ENCODE results near the gene LYZ. TPM values are rescaled to one million over a fixed set of nuclear protein-coding genes. Genes with fewer than 3 reads are reported as not detected.

Gene LYZ
- total RNA-seq, 1 experiment from 2014 or later: not detected

- TF ChIP-seq CTCF (conservative IDR thresholded peaks at IDR 0.05): no peak
- H3K27me3 ChIP-seq (ENCODE audit: insufficient read depth, low read length): no peaks in the 10 kb centered on the region
- no peak overlapping the region for H2BK20ac ChIP-seq (ENCODE audit: low read depth, low read length, poor library complexity, severe bottlenecking)
- H3K23ac ChIP-seq (ENCODE audit: insufficient read length, low read depth, low read length): no peak overlapping the region
- no peak overlapping the region for H2BK120ac ChIP-seq (ENCODE audit: low read depth, low read length, poor library complexity, severe bottlenecking)
- H4K20me1 ChIP-seq (ENCODE audit: control insufficient read depth, insufficient read depth, insufficient read length): no peaks in the 10 kb centered on the region
- no peak overlapping the region for H3K27ac ChIP-seq (ENCODE audit: insufficient read length, low read depth, low read length)
- no peaks in the 10 kb centered on the region for H3K36me3 Mint-ChIP-seq (ENCODE audit: insufficient read depth in 1 of 3, low read depth in 3 of 3)
- H3K14ac ChIP-seq (ENCODE audit: insufficient read depth, low read length): no peak overlapping the region
- H2BK5ac ChIP-seq (ENCODE audit: insufficient read length, low read length): no peak overlapping the region
- no peaks in the 10 kb centered on the region for H3K79me2 ChIP-seq (ENCODE audit: insufficient read depth, low read length)
- H3K56ac ChIP-seq (ENCODE audit: insufficient read length, low read depth, low read length): no peak overlapping the region
- H2AFZ ChIP-seq (ENCODE audit: low read length): no peak overlapping the region
- H3T11ph ChIP-seq (ENCODE audit: low read length): no peak overlapping the region
- H4K8ac ChIP-seq (replicated peaks; ENCODE audit: insufficient read length, low read depth, low read length): no peak overlapping the region
- H3K23me2 ChIP-seq (ENCODE audit: insufficient read length, low read depth, low read length, poor library complexity, severe bottlenecking): peaks cover 4% of the 10 kb centered on the region
- H3K4ac ChIP-seq (ENCODE audit: low read depth, low read length): no peak overlapping the region
- no peak overlapping the region for H2AK5ac ChIP-seq (ENCODE audit: insufficient read length, low read length)
- peak overlapping the region; percentile 61 for H3K4me2 ChIP-seq (ENCODE audit: insufficient read depth, insufficient read length, low read length)
- no peaks in the 10 kb centered on the region for H3K9me3 ChIP-seq (ENCODE audit: control insufficient read depth, low read depth, low read length)
- H3K79me1 ChIP-seq (ENCODE audit: insufficient read depth, low read depth, low read length, poor library complexity, severe bottlenecking): no peaks in the 10 kb centered on the region
- H2BK15ac ChIP-seq (ENCODE audit: low read depth, low read length): no peak overlapping the region
- H3K27me3 Mint-ChIP-seq (ENCODE audit: low read depth): no peaks in the 10 kb centered on the region
- peak overlapping the region; percentile 28 to 78 for H3K4me3 Mint-ChIP-seq
- no peak overlapping the region for H4K5ac ChIP-seq (ENCODE audit: insufficient read length, low read depth, low read length)
- no peaks in the 10 kb centered on the region for H3K9me3 Mint-ChIP-seq
- no peak overlapping the region for H3K18ac ChIP-seq (ENCODE audit: insufficient read length, low read depth, low read length)
- H3K9ac ChIP-seq (ENCODE audit: extremely low read depth, insufficient read length, low read length): no peak overlapping the region
- H4K91ac ChIP-seq (ENCODE audit: insufficient read length, low read depth, low read length): no peak overlapping the region
- no peak overlapping the region for H2BK12ac ChIP-seq (ENCODE audit: insufficient read length, low read depth, low read length)
- H3K4me1 Mint-ChIP-seq: peaks cover 51 to 54% of the 10 kb centered on the region in 2 experiments
- peak overlapping the region in 2 of 3 experiments; percentile 78 to 97; a peak in 5 of 7 replicates for H3K27ac Mint-ChIP-seq
- DNase-seq: no peak
- peaks cover 12% of the 10 kb centered on the region; the same call in 1 of the 2 replicates for H3K4me1 ChIP-seq (ENCODE audit: insufficient read depth, low read length)
- no CpG with 5 or more reads among the region's 20 CpGs for WGBS (ENCODE audit: extremely low coverage, insufficient read length, low lambda C conversion rate)
Observed at GRCh38 chr12:69331909-69332684, 16.1 kb upstream of the LYZ start.
